Skin epidermis (tissue), 12 donors: ENCODE measurements around the gene TOLLIP.
A peak's percentile ranks its signal among the peaks of the same experiment; 100 is the strongest.

Experiments
- H3K27ac ChIP-seq, 21 experiments: fragments of 200-600 bp; sonication (generic) in 11 of 21; one replicate each; pipeline ENCODE4 v1.5.0; 2020; ENCODE audit warnings: mild to moderate bottlenecking in 3 of 21, inconsistent platforms in 2 of 21, moderate library complexity in 2 of 21
- H3K4me3 ChIP-seq, 7 experiments: fragments of 200-600 bp; sonication (generic) in 2 of 7; one replicate each; pipeline ENCODE4 v1.5.0; 2020; ENCODE audit warnings: inconsistent platforms in 2 of 7, mild to moderate bottlenecking in 2 of 7, moderate library complexity in 1 of 7

Gene TOLLIP

DNA sequence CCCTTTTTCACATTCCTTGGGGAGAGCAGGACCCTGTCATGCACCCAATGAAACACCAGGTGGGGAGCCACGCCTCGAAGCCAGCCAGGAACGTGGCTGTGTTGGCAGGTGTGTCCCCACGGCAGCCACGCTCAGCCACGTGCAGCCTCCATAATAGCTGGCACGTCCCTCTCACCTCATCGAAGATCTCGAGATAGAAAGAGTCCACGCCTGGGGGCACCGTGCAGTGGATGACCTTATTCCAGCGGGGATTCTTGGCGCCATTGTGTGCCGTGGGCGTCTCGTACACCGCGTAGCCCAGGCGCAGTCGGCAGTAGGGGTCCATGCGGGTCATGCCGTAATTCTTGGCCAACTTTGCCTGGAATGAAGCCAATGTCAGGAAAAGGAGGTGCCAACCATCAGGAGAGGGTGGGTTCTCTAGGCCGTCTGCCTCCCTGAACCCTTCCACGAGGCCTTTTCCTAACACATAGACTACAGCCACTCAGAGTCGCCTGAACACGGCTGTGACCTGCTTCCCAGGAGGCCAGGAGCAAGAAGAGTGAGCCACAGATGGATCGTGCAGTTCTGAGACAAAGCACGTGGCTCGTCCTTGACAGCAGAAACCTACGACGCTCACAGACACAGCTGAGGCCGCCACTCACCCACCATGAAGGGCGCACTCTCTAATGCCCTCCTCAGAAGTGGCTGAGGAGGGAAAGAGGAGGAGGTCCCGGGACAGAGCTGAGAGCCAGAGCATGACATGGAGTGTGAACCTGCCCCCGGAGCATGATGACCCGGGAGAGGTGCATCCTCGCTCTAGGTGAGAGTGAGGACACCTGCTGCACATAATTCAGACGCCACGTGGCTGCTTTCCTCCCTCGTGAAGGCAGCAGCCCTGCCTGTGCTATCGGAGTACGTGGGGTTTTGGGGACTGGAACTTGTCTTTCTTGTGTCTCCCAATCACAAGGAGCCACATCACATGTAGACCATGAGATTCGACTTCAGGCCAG is 19.1 kb downstream of the TOLLIP start:
- H3K4me3 ChIP-seq, result no peak overlapping the region
- H3K27ac ChIP-seq, result no peak overlapping the region

- Histone ChIP-seq H3K27ac (no peak overlapping the region), H3K4me3 (no peak overlapping the region)
These were observed 20.1 kb downstream of the TOLLIP start for GRCh38 chr11:1289211-1289935.

- no peak overlapping the region for H3K27ac ChIP-seq
- no peak overlapping the region for H3K4me3 ChIP-seq
These were observed 20.8 kb downstream of the TOLLIP start for GRCh38 chr11:1288426-1289151.

DNA sequence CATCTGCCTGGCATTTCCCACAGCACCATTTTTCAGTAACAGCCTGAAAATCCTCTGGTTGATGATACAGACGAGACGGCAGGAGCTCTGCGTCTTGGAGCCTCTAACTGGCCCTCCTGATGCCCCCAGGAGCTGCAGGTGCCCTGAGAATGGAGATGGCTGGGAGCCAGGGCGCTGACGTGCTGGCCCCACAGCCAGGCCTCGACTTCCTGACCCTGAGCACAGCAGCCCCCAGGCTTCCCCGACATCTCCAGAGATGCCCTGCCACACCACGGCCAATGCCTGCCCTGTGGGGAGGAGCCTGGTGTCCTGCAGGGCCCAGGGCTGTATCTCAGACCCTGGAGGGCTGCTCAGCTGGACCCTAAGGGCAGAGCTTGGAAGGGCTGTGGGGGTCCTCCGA is 21.5 kb downstream of the TOLLIP start:
- no peak overlapping the region for H3K4me3 ChIP-seq
- no peak overlapping the region for H3K27ac ChIP-seq

GRCh38 chr11:1285876-1286275 is 23.6 kb downstream of the TOLLIP start:
- Histone ChIP-seq H3K27ac (no peak overlapping the region), H3K4me3 (no peak overlapping the region)

DNA sequence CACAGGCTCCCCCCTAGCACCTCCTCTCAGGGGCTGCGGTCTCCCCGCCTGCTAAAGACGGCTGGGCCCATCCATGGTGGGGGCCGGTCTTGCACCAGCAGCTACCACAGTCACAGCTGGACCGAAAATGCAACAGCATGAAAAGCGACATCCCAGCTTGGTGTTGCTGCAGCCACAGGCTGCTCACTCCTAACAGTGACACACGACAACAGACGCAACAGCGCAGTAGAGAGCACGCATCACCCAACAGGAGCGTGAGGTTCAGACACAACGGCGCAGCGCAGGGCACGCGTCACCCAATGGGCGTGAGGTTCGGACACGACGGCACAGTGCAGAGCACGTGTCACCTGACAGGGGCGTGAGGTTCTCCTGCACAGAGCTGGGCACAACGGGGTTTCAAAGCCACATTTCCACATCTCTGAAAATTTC is 24.1 kb downstream of the TOLLIP start:
- H3K4me3 ChIP-seq, result no peak overlapping the region
- H3K27ac ChIP-seq, result no peak overlapping the region

DNA sequence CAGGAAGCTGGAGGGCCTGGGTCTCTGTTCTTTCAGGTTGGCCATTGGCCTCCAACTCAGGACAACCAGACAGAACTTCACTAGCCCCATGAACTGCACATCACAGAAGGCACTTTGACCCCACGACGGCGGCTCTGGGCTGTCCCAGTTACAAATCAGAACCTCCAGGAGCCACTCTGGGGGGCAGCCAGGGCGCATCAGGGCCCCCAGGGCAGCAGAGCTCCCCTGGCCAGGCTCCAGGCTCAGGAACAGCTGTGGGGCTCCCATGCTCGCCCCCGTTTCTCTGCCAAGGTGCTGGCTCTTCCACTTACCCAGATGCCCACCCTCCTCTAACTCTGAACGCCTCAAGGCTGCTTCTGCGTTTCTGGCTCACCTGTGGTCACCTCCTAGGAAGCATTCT is 25.5 kb downstream of the TOLLIP start:
- H3K4me3 ChIP-seq, result no peak overlapping the region
- H3K27ac ChIP-seq, result no peak overlapping the region

DNA sequence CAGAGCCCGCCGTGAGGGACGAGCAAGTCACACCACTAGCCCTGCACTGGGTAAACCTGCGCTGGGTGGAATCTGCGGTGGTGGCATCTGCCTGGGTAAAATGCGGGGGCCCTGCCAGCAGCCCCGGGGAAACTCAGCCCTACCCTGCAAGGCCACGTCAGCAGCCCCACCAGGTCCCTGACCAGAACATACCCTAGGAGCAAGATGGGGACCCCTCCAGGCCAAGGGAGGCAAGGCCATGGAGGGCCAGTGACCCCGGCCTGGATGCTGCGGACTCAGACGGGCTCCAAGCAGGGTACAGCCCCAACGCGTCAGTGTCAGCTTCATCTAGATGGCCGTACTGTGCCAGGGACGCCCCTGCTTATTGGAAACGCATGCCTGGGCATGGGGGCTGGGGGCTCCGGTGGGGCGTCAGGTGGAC is 26.3 kb downstream of the TOLLIP start:
- no peak overlapping the region for H3K27ac ChIP-seq
- H3K4me3 ChIP-seq, result no peak overlapping the region

GRCh38 chr11:1281974-1282365 is 27.5 kb downstream of the TOLLIP start:
- H3K27ac ChIP-seq, result peak overlapping the region in 10 of 21 experiments; percentile 2 to 79 (median 38)
- no peak overlapping the region for H3K4me3 ChIP-seq

DNA sequence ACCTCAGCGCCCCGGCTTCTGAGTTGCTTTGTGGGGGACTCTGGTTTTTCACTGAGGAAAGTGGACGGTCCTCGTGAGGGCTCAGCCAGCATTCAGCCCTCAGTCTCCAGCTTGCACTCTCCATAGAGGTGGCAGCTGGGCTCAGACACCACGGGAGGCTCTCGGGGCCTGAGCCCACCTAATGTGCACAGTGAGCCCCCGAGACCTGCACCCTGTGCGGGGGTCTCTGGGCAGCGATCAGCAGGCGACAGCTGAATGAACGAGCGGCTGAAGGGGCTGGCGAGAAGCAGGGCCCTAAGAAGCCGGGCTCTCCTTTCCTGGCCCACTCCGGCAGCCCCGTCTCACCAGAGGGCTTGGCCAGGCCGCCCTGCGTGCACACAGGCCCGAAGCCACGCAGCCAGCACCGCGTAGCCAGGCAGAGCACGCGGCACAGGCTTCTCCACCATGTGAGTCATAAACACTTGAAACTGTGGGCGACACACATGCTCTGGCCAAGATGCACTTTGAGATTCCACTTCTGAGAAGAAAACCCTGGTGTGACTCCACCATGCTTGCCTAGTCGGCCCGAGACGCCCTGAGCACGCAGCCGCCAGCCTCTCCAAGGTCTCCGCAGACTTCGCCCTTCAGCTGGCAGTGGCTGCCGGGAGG is 28.0 kb downstream of the TOLLIP start:
- Histone ChIP-seq H3K4me3 (no peak overlapping the region), H3K27ac (peak overlapping the region in 10 of 21 experiments; percentile 2 to 79 (median 38))

- H3K4me3 ChIP-seq, result no peak overlapping the region
- no peak overlapping the region for H3K27ac ChIP-seq
These were observed 29.1 kb downstream of the TOLLIP start for GRCh38 chr11:1280116-1281035.

- Histone ChIP-seq H3K4me3 (no peak overlapping the region), H3K27ac (no peak overlapping the region)
These were observed 29.8 kb downstream of the TOLLIP start for GRCh38 chr11:1279674-1280055.

- H3K27ac ChIP-seq, result no peak overlapping the region
- H3K4me3 ChIP-seq, result no peak overlapping the region
These were observed 30.4 kb downstream of the TOLLIP start for GRCh38 chr11:1278766-1279673.

- Histone ChIP-seq H3K4me3 (no peak overlapping the region), H3K27ac (no peak overlapping the region)
These were observed 31.4 kb downstream of the TOLLIP start for GRCh38 chr11:1277936-1278512.

- H3K27ac ChIP-seq, result no peak overlapping the region
- no peak overlapping the region for H3K4me3 ChIP-seq
These were observed 32.4 kb downstream of the TOLLIP start for GRCh38 chr11:1276866-1277615.

GRCh38 chr11:1276041-1276790 is 33.2 kb downstream of the TOLLIP start:
- Histone ChIP-seq H3K4me3 (no peak overlapping the region), H3K27ac (no peak overlapping the region)
